WTC11 (cell line): ENCODE data around the gene GPC6.

ENCODE experiments used
- ATF2 ChIP-seq: sonication (generic); formaldehyde crosslinking; IDR thresholded peaks from 2 replicates; pipeline ENCODE4 v1.8.1; 2022; ENCODE audit warnings: low read depth, missing genetic modification reagents, borderline replicate concordance
- ATF6 ChIP-seq: sonication (generic); formaldehyde crosslinking; IDR thresholded peaks from 2 replicates; pipeline ENCODE4 v1.8.1; 2023; ENCODE audit warnings: mild to moderate bottlenecking, missing genetic modification reagents
- CBFB ChIP-seq: sonication (generic); formaldehyde crosslinking; IDR thresholded peaks from 2 replicates; pipeline ENCODE4 v1.8.1; 2022; ENCODE audit warnings: mild to moderate bottlenecking, low read depth, missing genetic modification reagents
- CTCF ChIP-seq: fragments of 200-600 bp; IDR thresholded peaks from 2 replicates; pipeline ENCODE4 v1.8.0; 2022; ENCODE audit warnings: antibody characterized with exemption
- FOXJ3 ChIP-seq: sonication (generic); formaldehyde crosslinking; IDR thresholded peaks from 2 replicates; pipeline ENCODE4 v1.9.0; 2021; ENCODE audit warnings: missing genetic modification reagents, mild to moderate bottlenecking, borderline replicate concordance
- FOXK1 ChIP-seq: sonication (generic); formaldehyde crosslinking; IDR thresholded peaks from 2 replicates; pipeline ENCODE4 v1.8.0; 2022; ENCODE audit warnings: mild to moderate bottlenecking, moderate library complexity, missing genetic modification reagents
- MAX ChIP-seq: sonication (generic); formaldehyde crosslinking; IDR thresholded peaks from 2 replicates; pipeline ENCODE4 v1.8.0; 2022; ENCODE audit warnings: mild to moderate bottlenecking, missing genetic modification reagents
- MYBL2 ChIP-seq: sonication (generic); formaldehyde crosslinking; IDR thresholded peaks from 2 replicates; pipeline ENCODE4 v1.8.1; 2023; ENCODE audit warnings: mild to moderate bottlenecking, moderate library complexity, missing genetic modification reagents
- NFE2L1 ChIP-seq: sonication (generic); formaldehyde crosslinking; IDR thresholded peaks from 2 replicates; pipeline ENCODE4 v1.8.1; 2023; ENCODE audit warnings: missing genetic modification reagents
- NR1H2 ChIP-seq: sonication (generic); formaldehyde crosslinking; IDR thresholded peaks from 2 replicates; pipeline ENCODE4 v1.9.0; 2021; ENCODE audit warnings: mild to moderate bottlenecking, moderate library complexity, missing genetic modification reagents
- TEAD4 ChIP-seq: sonication (generic); formaldehyde crosslinking; IDR thresholded peaks from 2 replicates; pipeline ENCODE4 v1.8.0; 2022; ENCODE audit warnings: mild to moderate bottlenecking, missing genetic modification reagents
- ZNF532 ChIP-seq: fragments of 250-450 bp; sonication (Bioruptor Pico); IDR thresholded peaks from 2 replicates; pipeline ENCODE4 v1.9.0; 2021; ENCODE audit warnings: mild to moderate bottlenecking, borderline replicate concordance

GRCh38 chr13:94435604-94436226 is 1209.1 kb downstream of the GPC6 start:
- no peak for TF ChIP-seq CBFB (CRISPR knock-in tag)
- peak; percentile 56 for TF ChIP-seq CTCF
- no peak for TF ChIP-seq MYBL2 (CRISPR knock-in tag)
- TF ChIP-seq FOXJ3 (CRISPR knock-in tag) = no peak
- no peak for TF ChIP-seq ATF6
- TF ChIP-seq NR1H2 (CRISPR knock-in tag) = no peak
- TF ChIP-seq TEAD4 (CRISPR knock-in tag) = no peak
- TF ChIP-seq NFE2L1 (CRISPR knock-in tag) = no peak
- no peak for TF ChIP-seq MAX (CRISPR knock-in tag)
- TF ChIP-seq FOXK1 (CRISPR knock-in tag) = no peak
- no peak for TF ChIP-seq ATF2 (CRISPR knock-in tag)
- TF ChIP-seq ZNF532 (CRISPR knock-in tag) = no peak
